SK-N-SH treated with all-trans-retinoic acid at 6 μM for 48 hours (cell line): ENCODE results near the gene PLIN1.

Experiments
- ARNTL ChIP-seq: fragments of 450-650 bp; formaldehyde crosslinking; IDR thresholded peaks from 2 replicates; pipeline ENCODE4 v1.5.0; 2020; ENCODE audit warnings: low read depth, mild to moderate bottlenecking, moderate library complexity, borderline replicate concordance
- BACH2 ChIP-seq: fragments of 250-450 bp; sonication (Bioruptor Pico); IDR thresholded peaks from 2 replicates; pipeline ENCODE4 v1.9.0; 2021; ENCODE audit warnings: mild to moderate bottlenecking, borderline replicate concordance
- CSDC2 ChIP-seq: fragments of 250-450 bp; sonication (Bioruptor Pico); IDR thresholded peaks from 2 replicates; pipeline ENCODE4 v1.5.0; 2020; ENCODE audit warnings: mild to moderate bottlenecking, moderate library complexity
- CSRNP3 ChIP-seq: fragments of 250-450 bp; sonication (Bioruptor Pico); IDR thresholded peaks from 2 replicates; pipeline ENCODE4 v1.5.1; 2021; ENCODE audit warnings: mild to moderate bottlenecking, moderate library complexity
- ESRRG ChIP-seq: fragments of 250-450 bp; sonication (Bioruptor Pico); IDR thresholded peaks from 2 replicates; pipeline ENCODE4 v1.6.1; 2021; ENCODE audit warnings: mild to moderate bottlenecking
- GLIS3 ChIP-seq: fragments of 250-450 bp; sonication (Bioruptor Pico); IDR thresholded peaks from 2 replicates; pipeline ENCODE4 v1.5.0; 2020; ENCODE audit warnings: mild to moderate bottlenecking, moderate library complexity
- PATZ1 ChIP-seq: fragments of 250-450 bp; sonication (Bioruptor Pico); IDR thresholded peaks from 2 replicates; pipeline ENCODE4 v1.8.0; 2020; ENCODE audit warnings: mild to moderate bottlenecking, moderate library complexity, borderline replicate concordance
- RARB ChIP-seq: fragments of 250-450 bp; sonication (Bioruptor Pico); IDR thresholded peaks from 2 replicates; pipeline ENCODE4 v1.8.0; 2021; ENCODE audit warnings: mild to moderate bottlenecking, moderate library complexity
- SNAI2 ChIP-seq: fragments of 250-450 bp; sonication (Bioruptor Pico); IDR thresholded peaks from 2 replicates; pipeline ENCODE4 v1.5.0; 2020; ENCODE audit warnings: mild to moderate bottlenecking, moderate library complexity
- TOX ChIP-seq: fragments of 250-450 bp; sonication (Bioruptor Pico); IDR thresholded peaks from 2 replicates; pipeline ENCODE4 v1.8.0; 2021; ENCODE audit warnings: mild to moderate bottlenecking, moderate library complexity, borderline replicate concordance
- ZC3H10 ChIP-seq: fragments of 250-450 bp; sonication (Bioruptor Pico); IDR thresholded peaks from 2 replicates; pipeline ENCODE4 v1.5.1; 2021; ENCODE audit warnings: mild to moderate bottlenecking, moderate library complexity
- ZFP3 ChIP-seq: fragments of 250-450 bp; sonication (Bioruptor Pico); IDR thresholded peaks from 2 replicates; pipeline ENCODE4 v1.5.0; 2020; ENCODE audit warnings: mild to moderate bottlenecking, moderate library complexity
- ZNF8 ChIP-seq: fragments of 450-650 bp; formaldehyde crosslinking; IDR thresholded peaks from 2 replicates; pipeline ENCODE4 v1.5.0; 2020; ENCODE audit warnings: mild to moderate bottlenecking, moderate library complexity
- TF ChIP-seq, protein P1 (sequence below): fragments of 250-450 bp; sonication (Bioruptor Pico); IDR thresholded peaks from 2 replicates; pipeline ENCODE4 v1.5.0; 2020; ENCODE audit warnings: mild to moderate bottlenecking, moderate library complexity

- TF ChIP-seq ZNF8 (CRISPR knock-in tag) (no peak), ZC3H10 (no peak), CSDC2 (CRISPR knock-in tag) (no peak), ZFP3 (no peak), PATZ1 (CRISPR knock-in tag) (no peak), ARNTL (CRISPR knock-in tag) (no peak), GLIS3 (CRISPR knock-in tag) (no peak), ESRRG (CRISPR knock-in tag) (no peak), CSRNP3 (CRISPR knock-in tag) (no peak), TOX (CRISPR knock-in tag) (no peak), RARB (no peak), SNAI2 (CRISPR knock-in tag) (no peak), BACH2 (no peak)
- TF ChIP-seq, protein P1, sequence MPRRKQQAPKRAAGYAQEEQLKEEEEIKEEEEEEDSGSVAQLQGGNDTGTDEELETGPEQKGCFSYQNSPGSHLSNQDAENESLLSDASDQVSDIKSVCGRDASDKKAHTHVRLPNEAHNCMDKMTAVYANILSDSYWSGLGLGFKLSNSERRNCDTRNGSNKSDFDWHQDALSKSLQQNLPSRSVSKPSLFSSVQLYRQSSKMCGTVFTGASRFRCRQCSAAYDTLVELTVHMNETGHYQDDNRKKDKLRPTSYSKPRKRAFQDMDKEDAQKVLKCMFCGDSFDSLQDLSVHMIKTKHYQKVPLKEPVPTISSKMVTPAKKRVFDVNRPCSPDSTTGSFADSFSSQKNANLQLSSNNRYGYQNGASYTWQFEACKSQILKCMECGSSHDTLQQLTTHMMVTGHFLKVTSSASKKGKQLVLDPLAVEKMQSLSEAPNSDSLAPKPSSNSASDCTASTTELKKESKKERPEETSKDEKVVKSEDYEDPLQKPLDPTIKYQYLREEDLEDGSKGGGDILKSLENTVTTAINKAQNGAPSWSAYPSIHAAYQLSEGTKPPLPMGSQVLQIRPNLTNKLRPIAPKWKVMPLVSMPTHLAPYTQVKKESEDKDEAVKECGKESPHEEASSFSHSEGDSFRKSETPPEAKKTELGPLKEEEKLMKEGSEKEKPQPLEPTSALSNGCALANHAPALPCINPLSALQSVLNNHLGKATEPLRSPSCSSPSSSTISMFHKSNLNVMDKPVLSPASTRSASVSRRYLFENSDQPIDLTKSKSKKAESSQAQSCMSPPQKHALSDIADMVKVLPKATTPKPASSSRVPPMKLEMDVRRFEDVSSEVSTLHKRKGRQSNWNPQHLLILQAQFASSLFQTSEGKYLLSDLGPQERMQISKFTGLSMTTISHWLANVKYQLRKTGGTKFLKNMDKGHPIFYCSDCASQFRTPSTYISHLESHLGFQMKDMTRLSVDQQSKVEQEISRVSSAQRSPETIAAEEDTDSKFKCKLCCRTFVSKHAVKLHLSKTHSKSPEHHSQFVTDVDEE = no peak
These were observed 12.8 kb downstream of the PLIN1 start for GRCh38 chr15:89666184-89666857.
